Fibroblast of lung (primary cell): Measurements from ENCODE around the gene HAUS3.

Experiments
- CTCF ChIP-seq, 2 donors: IDR thresholded peaks in 1 of 2; conservative IDR thresholded peaks in 1 of 2; 1 replicate in 1 of 2; 2 replicates in 1 of 2; pipeline ENCODE4 v1.5.1; 2011 to 2012; ENCODE audit warnings: low read length in 2 of 2, control low read depth in 1 of 2, inconsistent platforms in 1 of 2, low read depth in 1 of 2, mild to moderate bottlenecking in 1 of 2
- EZH2 ChIP-seq: IDR thresholded peaks from 2 replicates; pipeline ENCODE4 v1.5.1; 2012; ENCODE audit warnings: low read length, control low read depth, mild to moderate bottlenecking; ENCODE audit errors: missing control alignments

DNA sequence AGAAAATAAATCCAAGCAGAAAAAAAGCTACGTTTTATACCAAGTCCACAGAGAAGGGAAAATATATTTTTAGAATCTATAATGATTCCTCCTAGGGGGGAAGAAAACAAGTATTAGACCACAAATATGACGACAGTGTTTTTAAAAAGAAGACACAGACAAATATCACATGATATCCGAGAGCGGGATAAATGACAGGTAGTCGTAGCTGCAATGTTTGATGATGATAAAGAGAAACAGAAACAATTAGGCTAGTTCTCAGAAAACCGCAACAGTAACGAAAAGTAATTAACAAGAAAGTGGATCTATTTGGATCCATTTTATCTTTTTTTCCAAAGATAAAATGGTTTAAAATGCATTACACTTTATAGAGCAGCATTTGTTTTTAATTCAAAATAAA lies 918 bp downstream of the HAUS3 start:
- TF ChIP-seq CTCF (conservative IDR thresholded peaks at IDR 0.05 in 1 of 2, IDR thresholded peaks at IDR 0.05 in 1 of 2; ENCODE audit: low read depth in 1 of 2, low read length in 2 of 2) (no peak), EZH2 (no peak)
